ENCODE measurements around the gene TMEM130.
"Not testable (repeated sequence)": the region's sequence is repeated elsewhere in the genome, so short reads cannot be mapped to it uniquely, and the experiment has no call there.

Gene TMEM130

DNA sequence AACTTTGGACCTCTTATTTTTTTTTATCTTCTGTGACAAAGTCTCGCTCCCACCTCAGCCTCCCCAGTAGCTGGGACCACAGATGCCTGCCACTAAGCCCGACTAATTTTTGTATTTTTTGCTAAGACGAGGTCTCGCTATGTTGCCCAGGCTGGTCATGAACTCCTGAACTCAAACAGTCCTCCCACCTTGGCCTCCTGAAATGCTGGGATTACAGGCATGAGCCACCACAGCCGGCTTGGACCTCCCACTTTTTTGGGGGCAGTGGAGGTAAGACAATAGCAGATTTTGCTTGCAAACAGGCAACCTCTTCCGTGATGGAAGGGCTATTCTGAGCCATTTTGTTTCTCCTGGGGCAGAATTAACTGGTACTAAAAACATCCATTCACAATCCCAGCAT lies 7.3 kb upstream of the TMEM130 start:
- no peak for DNase-seq

DNA sequence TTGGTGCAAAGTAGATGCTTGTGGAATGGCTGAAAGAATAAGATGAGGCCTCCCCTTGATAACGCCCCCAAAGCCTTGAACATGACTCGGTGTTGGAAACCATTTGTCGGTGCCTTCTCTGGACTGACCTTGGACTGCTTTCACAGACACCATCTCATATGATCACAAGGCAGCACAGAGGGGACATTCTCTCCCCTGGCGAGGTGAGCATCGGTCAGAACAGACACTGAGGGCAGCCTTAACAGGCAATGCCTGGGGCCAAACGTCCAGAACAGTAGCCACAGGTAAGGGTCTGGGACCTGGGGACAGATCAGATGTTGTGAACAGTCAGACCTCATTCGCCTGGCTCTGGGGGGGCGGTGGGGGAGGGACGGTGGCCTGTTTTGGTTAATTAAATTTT lies 5.7 kb upstream of the TMEM130 start:
- no peak for DNase-seq

DNA sequence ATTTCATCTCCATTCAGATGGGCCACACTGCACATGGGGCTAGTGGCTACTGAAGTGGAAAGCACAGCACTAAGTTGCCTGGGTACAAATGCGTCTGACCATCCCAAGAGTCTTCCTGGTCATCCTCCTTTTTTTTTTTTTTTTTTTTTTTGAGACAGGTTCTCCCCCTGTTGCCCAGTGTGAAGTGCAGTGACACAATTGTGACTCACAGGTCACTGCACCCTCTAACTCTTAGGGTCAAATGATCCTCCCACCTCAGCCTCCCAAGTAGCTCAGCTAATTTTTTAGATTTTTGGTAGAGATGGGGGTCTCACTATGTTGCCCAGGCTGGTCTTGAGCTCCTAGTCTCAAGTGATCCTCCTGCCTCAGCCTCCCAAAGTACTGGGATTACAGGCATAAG lies 5.1 kb upstream of the TMEM130 start:
- no peak for DNase-seq

DNA sequence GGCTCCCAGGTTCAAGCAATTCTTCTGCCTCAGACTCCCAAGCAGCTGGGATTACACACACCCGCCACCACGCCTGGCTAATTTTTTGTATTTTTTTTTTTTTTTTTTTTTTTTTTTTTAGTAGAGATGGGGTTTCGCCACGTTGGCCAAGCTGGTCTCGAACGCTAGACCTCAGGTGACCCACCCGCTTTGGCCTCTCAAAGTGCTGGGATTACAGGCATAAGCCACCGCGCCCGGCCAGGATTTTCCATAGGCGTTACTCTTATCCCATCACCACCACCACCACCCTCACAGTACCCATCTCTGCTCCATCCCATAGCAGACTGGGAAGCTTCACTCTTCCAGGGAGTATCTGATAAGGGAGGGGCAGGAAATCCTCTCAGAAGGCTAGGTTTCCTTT lies 3.8 kb upstream of the TMEM130 start:
- DNase-seq, result not testable (repeated sequence)

DNA sequence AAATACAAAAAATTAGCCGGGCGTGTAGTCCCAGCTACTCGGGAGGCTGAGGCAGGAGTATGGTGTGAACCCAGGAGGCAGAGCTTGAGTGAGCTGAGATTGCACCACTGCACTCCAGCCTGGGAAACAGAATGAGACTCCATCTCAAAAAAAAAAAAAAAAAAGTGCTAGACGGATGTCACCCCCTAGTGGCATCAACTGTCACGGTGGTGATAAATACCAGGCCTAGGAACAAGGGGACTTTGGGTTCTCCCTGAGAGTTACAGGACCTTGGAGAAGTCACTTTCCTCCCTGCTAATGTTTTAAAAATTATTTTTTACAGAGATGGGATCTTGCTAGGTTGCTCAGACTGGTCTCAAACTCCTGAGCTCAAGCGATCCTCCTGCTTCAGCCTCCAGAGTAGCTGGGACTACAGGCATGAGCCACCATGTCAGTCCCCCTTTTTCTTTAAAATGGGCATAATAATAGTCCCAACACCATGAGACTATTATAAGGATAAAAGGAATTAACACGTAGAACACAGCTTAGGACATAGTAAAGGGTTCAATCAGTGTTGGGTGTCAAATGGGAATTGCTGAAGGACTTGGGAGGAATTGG lies 2.6 kb upstream of the TMEM130 start:
- DNase-seq, result no peak

DNA sequence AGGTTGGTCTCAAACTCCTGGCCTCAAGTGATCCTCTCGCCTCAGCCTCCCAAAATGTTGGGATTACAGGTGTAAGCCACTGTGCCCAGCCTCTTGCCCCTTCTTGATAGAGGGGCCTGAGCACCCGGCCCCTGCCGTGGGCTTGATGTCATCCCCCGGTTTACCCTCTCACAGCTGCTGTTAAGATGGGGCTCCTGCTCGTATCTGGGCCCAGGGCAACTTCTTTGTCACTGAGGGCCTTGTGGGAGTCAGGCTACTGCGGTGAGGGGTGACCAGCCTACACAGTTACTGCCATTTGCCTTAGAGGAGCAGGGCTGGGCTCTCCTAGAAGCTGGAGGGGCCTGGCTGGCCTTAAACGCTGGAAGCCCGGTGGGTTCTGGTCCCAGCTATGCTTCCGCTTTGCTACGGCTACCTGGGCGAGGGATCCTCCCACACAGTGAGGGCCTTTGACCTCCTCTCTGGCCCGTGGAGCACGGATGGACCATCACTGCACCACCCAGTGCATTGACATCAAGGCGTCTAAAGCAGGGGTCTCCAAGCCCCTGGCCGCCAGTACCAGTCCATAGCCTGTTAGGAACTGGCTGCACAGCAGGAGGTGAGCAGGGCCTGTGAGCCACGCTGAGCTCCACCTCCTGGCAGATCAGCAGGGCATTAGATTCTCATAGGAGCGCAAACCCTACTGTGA lies 1.1 kb upstream of the TMEM130 start:
- no peak for DNase-seq

DNA sequence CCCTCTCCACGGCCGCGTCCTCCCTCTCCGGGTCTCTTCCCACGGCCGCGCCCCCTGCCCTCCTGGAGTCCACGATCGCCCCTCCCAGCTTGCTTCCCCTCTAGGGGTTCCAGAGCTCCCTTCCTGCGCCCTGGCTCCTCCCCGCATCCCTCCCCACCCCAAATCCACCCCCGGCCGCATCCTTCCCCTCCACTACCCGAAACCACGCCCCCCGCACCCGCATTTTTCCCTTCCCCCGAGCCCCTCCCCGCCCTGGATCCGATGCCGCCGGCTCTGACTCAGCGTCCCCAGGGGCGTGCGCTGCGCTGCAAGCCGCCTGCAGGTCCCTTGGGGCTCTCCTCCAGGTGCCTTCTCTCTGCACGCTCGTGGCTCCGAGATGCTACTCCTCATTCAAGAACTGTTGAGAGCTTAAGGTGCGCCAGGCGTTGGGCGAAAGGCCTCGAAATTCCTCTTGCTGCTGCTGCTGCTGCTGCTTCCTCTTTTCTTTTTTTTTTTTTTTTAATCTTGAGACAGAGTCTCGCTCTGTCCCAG lies 372 bp upstream of the TMEM130 start:
- no peak for DNase-seq

DNA sequence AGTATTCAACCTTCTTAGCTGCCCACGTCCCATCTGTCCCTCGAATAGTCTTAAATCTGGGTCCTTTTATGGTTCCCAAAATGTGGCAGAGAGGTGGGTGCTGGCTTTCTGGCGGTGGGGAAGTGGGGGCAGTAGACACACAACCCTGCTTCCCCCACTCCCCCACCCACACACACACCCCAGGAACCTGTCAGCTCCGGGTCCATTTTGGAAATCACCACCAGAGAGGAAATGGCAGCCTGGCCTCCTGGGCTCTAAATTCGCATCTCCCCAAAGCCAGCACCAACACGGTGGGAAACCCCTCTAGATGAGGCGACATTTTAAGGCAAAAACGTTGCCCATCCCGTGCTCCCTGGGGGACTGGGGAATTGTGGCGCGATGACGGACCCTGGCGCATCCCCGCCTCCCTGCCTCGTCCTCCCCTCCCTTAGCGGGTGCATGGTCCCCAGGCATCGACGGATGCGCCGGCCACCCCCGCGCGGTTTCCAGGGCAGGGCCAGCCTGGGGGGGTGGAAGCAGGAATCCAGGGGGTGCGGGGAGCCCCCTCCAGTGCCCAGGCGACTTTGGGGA lies 702 bp downstream of the TMEM130 start:
- no peak for DNase-seq

DNA sequence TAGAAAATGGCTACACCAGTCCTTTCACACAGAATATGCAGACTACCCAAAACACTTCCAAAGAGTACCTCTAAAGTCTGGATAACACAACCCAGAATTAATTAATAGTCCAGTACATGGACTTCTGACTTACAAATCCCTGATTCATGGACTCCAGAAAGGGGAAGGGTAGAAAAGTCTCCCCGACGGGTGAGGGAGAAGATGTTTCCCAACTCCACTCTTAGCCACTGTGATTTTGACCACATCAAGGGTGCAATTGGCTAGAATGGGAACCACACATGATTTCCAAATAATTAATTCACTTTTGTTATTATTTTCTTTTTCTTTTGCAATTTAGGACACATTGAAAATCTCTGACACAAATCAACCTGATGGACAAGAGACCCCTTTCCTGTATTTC lies 1.4 kb downstream of the TMEM130 start:
- DNase-seq, result no peak

DNA sequence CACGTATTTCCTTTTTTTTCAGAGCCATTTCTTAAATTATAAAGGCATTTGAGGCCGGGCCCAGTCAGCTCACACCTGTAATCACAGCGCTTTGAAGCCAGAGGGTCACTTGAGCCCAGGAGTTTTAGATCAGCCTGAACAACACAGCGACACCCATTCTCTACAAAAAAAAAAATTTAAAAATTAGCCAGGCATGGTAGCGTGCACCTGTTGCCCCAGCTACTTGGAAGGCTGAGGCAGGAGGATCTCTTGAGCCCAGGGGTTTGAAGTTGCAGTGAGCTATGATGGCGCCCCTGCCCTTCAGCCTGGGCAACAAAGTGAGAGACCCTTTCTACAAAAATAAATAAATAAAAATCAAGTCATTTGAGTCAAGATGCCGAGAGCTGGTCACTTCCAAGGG lies 3.0 kb downstream of the TMEM130 start:
- no peak for DNase-seq

DNA sequence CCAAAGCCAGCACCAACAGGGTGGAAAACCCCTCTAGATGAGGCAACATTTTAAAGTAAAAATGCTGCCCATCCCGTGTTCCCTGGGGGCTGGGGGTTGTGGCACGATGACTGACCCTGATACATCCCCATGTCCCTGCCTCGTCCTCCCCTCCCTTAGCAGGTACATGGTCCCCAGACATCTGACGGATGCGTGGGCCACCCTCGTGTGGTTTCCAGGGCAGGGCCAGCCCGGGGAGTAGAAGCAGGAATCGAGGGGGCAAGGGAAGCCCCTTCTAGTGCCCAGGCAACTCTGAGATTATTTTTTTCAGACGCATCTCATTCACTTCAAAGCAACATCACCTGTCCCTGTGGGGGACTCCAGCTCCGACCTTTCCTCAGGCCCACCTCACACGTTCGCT lies 3.5 kb downstream of the TMEM130 start:
- DNase-seq, result no peak

DNA sequence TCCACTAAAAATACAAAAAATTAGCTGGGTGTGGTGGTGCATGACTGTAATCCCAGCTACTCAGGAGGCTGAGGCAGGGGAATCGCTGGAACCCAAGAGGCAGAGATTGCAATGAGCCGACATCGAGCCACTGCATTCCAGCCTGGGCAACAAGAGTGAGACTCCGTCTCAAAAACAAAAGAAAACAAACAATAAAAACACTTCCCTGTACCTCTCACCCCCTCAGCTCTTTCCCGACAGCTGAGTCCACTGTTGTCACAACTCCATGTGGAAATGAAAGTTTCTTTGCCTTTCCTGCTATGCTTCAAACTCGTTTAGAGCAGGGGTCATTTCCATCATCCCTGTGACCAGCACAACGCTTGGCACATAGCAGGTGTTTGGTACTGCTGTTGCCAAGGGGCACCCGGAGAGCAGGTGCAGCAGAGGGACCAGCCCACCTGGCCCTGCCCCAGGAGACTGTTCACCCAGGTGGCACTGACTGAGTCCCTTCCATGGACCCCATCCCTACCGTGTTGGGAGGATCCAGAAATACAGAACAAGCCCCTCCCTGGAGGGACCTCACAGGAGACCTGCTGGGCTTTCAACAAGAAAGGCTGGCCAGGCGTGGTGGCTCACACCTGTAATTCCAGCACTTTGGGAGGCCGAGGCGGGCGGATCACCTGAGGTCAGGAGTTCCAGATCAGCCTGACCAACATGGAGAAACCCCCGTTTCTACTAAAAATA lies 4.9 kb downstream of the TMEM130 start:
- DNase-seq, result no peak

DNA sequence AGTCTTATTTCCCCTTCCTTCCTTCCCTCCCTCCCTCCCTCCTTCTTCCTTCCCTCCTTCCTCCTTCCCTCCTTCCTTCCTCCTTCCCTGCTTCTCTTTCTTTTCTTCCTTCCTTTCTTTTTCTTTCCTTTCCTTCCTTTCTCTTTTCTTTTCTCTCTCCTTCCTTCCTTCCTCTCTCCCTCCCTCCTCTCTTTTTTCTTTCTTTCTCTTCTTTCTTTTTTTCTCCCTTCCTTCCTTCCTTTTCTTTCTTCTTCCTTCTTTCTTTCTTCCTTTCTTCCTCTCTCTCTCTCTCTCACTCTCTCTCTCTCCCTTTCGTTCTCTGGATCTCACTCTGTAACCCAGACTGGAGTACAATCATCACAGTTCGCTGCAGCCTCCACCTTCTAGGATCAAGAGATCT lies 6.2 kb downstream of the TMEM130 start:
- DNase-seq, result no peak

DNA sequence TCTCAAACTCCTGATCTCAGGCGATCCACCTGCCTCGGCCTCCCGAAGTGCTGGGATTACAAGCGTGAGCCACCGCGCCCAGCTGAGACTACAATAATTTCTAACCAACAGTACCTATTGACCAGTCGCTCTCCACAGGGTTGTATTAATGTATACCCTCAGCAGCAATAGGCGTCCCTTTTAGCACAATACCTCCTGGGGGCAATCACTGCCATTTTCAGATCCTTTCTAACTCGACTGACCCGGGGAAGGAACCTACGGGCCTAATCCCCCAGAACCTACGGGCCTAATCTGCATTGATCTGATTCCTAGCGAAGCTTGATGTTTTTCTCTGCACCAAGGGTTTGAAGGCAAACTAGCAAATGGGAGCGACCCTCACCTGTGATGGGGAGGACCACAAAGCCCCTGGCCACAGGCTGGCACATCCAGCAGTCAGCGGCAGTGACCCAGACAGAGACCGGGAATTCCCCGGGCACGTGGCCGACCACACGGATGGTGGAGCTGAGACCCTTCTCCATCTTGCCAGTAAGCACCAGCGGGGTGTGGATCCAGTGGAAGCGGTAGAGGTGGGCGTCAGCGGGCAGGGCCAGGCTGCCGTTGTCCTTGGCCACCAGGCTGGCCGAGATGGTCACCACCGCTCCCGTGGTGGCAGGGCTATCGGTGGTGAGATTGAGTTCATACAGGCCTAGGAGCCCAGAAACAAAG lies 6.9 kb downstream of the TMEM130 start:
- no peak for DNase-seq

DNA sequence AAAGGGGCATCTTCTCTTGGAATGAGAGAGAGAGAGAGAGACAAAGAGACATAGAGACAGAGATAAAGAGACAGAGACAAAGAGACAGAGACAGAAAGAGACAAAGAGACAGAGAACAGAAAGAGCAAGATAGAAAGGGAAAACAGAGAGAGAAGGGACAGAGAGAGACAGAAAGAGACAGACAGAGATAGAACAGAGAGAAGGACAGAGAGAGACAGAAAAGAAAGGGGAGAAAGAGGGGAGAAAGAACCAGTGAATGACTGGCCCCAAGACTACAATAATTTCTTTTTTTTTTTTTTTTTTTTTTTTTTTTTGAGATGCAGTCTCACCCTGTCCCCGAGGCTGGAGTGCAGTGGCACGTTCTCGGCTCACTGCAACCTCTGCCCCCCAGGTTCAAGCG lies 7.6 kb downstream of the TMEM130 start:
- DNase-seq, result no peak

DNA sequence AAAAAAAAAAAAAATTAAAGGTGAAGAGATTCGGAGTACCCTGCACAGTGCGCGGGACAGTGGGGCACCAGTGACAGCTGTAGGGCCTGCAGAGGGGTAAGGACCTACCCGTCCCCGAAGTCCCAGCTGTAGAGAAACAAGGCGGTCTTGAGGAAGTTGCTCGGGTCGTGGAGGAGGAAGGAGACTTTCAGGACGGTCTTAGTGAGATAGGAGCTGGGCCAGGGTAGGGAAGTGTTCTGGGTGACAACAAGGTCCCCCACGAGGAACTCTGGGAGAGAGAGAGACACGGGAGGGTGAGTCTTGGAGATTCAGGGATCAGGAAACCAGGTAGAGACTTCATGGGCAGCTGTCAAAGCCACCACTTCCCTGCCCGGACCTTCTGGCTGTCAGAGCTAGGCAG lies 9.7 kb downstream of the TMEM130 start:
- no peak for DNase-seq

DNA sequence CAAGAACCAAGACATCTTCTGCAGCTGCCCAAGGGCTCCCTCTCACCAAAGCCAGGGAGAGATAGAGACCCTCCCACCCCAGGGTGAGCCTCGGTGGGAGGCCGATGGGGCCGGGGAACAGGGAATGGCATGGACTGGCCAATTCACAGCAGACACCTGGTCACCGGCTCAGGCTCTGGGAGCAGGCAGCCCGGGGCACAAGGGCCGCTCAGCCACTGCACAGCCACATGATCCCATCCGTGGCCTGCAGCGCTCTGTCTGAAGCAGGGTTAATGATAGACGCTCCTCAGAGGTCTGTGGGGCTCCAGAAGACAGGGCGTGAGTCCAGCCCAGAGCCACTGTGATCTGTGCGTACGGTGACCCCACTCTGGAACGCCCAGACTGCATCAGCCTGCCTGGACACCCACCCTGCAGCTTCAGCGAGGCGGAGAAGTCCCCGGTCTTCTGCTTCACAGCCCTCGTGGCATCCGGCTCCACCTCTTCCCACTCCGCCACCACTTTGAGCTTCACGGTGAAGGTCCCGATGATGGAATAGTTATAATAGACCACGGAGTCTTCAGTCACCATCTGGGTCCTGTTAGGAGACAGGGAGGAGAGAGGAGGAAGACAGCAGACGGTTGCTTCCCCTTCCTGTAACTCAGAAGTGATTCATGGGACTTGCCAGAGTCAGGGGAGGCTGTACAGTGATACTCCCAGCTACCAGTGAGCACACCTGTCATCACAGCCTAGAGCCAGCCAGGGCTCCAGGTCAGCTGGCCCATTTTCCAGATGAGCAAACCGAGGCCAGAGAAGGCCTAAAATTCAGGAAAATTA lies 14.0 kb downstream of the TMEM130 start:
- no peak for DNase-seq

DNA sequence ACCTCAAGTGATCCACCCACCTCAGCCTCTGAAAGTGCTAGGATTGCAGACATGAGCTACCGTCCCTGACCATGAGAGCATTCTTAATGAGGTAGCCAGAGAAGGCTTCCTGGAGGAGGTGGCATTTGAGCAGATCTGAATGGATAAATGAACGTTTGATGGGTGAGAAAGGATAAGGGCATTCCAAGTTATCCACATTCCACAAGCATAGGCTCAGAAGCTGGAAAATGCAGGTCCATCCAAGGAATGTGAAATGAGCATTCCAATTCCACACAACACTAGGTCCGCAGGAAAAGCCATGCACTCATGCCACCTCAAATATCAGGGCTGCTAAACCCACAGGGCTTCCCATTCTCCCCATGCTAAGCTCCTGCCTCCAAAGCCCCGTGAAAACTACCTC lies 17.0 kb downstream of the TMEM130 start:
- DNase-seq, result no peak

DNA sequence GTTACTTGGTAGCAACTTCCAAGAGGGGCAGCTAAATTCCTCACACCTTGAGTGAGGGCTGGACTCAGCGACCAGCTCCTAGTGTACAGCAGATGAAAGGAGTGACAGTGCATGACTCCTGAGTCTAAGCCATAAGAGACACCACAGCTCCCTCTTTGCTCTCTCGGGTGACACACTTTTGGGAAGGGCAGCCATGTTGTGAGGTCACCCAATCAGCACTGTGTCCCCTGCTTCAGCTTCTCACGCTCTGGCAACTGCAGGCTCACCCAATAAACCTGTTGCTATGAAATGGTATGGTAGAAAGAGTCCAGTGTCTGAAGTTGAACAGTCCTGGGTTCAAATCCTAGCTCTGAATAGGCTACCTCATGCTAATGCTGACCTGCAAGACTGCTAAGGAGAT lies 20.9 kb downstream of the TMEM130 start:
- no peak for DNase-seq

DNA sequence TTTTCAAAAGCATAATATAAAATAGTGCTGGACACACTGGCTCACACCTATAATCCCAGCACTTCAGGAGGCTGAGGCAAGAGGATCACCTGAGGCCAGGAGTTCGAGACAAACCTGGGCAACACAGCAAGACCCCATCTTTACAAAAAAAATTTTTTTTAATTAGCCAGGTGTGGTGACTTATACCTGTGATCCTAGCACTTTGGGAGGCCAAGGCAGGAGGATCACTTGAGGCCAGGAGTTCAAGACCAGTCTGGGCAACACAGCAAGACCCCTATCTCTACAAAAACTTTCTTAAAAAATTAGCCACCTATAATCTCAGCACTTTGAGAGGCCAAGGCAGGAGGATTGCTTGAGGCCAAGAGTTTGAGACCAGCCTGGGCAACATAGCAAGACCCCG lies 27.3 kb downstream of the TMEM130 start:
- not testable (repeated sequence) for DNase-seq

DNA sequence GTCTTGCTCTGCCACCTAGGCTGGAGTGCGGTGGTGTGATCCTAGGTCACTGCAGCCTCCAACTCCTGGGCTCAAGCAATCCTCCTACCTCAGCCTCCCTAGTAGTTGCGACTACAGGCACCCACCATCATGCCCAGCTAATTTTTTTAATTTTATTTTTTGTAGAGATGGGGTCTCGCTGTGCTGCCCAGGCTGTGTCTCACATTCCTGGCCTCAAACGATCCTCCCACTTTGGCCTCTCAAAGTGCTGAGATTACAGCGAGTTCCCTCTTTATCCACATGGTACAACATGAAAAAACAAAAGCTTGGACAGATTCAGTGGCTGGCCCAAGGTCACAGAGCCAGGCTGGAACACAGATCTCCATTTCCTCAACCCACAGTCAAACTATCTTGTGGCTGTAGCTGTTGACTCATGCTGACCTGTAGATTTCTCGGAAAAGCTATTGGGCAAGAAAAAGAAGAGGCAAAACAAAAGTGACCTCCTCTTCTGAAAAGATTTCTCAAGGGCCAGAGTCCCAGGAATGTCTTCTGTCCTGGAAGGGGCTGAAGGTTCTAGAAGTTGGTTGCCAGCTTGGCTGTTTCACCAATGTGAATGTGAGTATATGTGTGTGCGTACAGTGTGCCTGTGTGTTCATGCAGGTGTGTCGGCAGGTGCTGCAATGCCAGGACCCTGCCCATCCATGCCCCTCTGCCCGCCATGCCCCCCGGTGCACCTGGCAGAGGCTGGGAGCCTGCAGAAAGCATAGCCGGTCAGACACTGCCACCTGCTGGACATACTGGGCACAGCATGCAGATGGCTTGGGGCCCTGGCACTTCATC lies 28.4 kb downstream of the TMEM130 start:
- no peak for DNase-seq

Measured in SHP77 treated with DMSO at 0.1 percent for 48 hours (cell line).